GM18873 (cell line): ENCODE results near the gene NABP1.
"Not testable (repeated sequence)": the region's sequence is repeated elsewhere in the genome, so short reads cannot be mapped to it uniquely, and the experiment has no call there.

Experiments
- ATAC-seq: cut with Tn5 transposase; IDR thresholded peaks from one replicate; pipeline ENCODE4 v1.9.1; 2021; ENCODE audit warnings: mild to moderate bottlenecking, moderate library complexity, moderate number of reproducible peaks; ENCODE audit not compliant: unreplicated experiment, low FRiP score

The NABP1 gene

GRCh38 chr2:191677646-191678436 lies at the start of gene NABP1:
NABP1 (plus strand) TSS chr2:191678136; CDS start chr2:191678615, 479 bp downstream.
- peak; percentile 42 for ATAC-seq

- ATAC-seq: no peak
These were observed 48.9 kb upstream of the NABP1 start for GRCh38 chr2:191629001-191629453.

- ATAC-seq: no peak
These were observed 47.8 kb upstream of the NABP1 start for GRCh38 chr2:191629976-191630712.

- no peak for ATAC-seq
These were observed 46.2 kb upstream of the NABP1 start for GRCh38 chr2:191631754-191632153.

- ATAC-seq: no peak
These were observed 45.5 kb upstream of the NABP1 start for GRCh38 chr2:191632426-191632825.

- no peak for ATAC-seq
These were observed 43.1 kb upstream of the NABP1 start for GRCh38 chr2:191634791-191635190.

- ATAC-seq: peak; percentile 83
These were observed 42.4 kb upstream of the NABP1 start for GRCh38 chr2:191635333-191636234.

GRCh38 chr2:191636235-191636543 lies 41.7 kb upstream of the NABP1 start:
- no peak for ATAC-seq

GRCh38 chr2:191636586-191636985 lies 41.4 kb upstream of the NABP1 start:
- no peak for ATAC-seq

GRCh38 chr2:191637182-191638078 lies 40.5 kb upstream of the NABP1 start:
- ATAC-seq: peak; percentile 76

- ATAC-seq: no peak
These were observed 39.7 kb upstream of the NABP1 start for GRCh38 chr2:191638079-191638801.

GRCh38 chr2:191638802-191639172 lies 39.1 kb upstream of the NABP1 start:
- no peak for ATAC-seq

- ATAC-seq: no peak
These were observed 36.3 kb upstream of the NABP1 start for GRCh38 chr2:191641609-191642008.

GRCh38 chr2:191642541-191642940 lies 35.4 kb upstream of the NABP1 start:
- peak; percentile 37 for ATAC-seq

- ATAC-seq: no peak
These were observed 34.5 kb upstream of the NABP1 start for GRCh38 chr2:191643429-191643828.

GRCh38 chr2:191644613-191645012 lies 33.3 kb upstream of the NABP1 start:
- ATAC-seq: not testable (repeated sequence)

GRCh38 chr2:191645032-191645431 lies 32.9 kb upstream of the NABP1 start:
- ATAC-seq: no peak

GRCh38 chr2:191645434-191646162 lies 32.3 kb upstream of the NABP1 start:
- ATAC-seq: no peak
